ENCODE measurements around the gene OR51V1.
"Not testable (repeated sequence)": the region's sequence is repeated elsewhere in the genome, so short reads cannot be mapped to it uniquely, and the experiment has no call there.

OR51V1 gene

GRCh38 chr11:5164807-5165206 is 35.7 kb downstream of the OR51V1 start:
- not testable (repeated sequence) for DNase-seq (ENCODE audit: low read depth)

GRCh38 chr11:5161045-5161444 is 39.4 kb downstream of the OR51V1 start:
- DNase-seq (ENCODE audit: low read depth), result not testable (repeated sequence)

- DNase-seq (ENCODE audit: low read depth), result not testable (repeated sequence)
Measured at GRCh38 chr11:5160217-5160616, 40.3 kb downstream of the OR51V1 start.

- DNase-seq (ENCODE audit: low read depth), result no peak
Measured at GRCh38 chr11:5159806-5160205, 40.7 kb downstream of the OR51V1 start.

GRCh38 chr11:5154657-5155056 is 45.8 kb downstream of the OR51V1 start, which contains the start of gene OR52A1:
TSS of gene OR52A1 (minus strand) at chr11:5154757. CDS start at chr11:5152369, 2,388 bp downstream.
- DNase-seq (ENCODE audit: low read depth), result no peak

GRCh38 chr11:5153574-5154431 is 46.7 kb downstream of the OR51V1 start:
- DNase-seq (ENCODE audit: low read depth), result no peak

- DNase-seq (ENCODE audit: low read depth), result no peak
Measured at GRCh38 chr11:5151713-5152153, 48.7 kb downstream of the OR51V1 start.
